C4-2B (cell line): ENCODE measurements around the gene COL6A1.

ENCODE experiments used
- CTCF ChIP-seq: fragments of 450-650 bp; conservative IDR thresholded peaks from 2 replicates; pipeline ENCODE4 v1.5.1; 2017; ENCODE audit warnings: mild to moderate bottlenecking
- ZFX ChIP-seq: fragments of 450-650 bp; IDR thresholded peaks from 2 replicates; pipeline ENCODE4 v1.6.1; 2017

GRCh38 chr21:45957551-45957950, 24.0 kb upstream of the COL6A1 start:
- TF ChIP-seq CTCF (no peak), ZFX (no peak)
